NCI-H2196 (cell line): Measurements from ENCODE around the gene TRIM44.

Experiments
- DNase-seq: peaks from one replicate; lab custom pipeline; 2025; ENCODE audit not compliant: unreplicated experiment; lab: John Stamatoyannopoulos, UW

Gene TRIM44

GRCh38 chr11:35786188-35786587 is 123.6 kb downstream of the TRIM44 start:
- no peak for DNase-seq

GRCh38 chr11:35787013-35787504 is 124.5 kb downstream of the TRIM44 start:
- DNase-seq, result no peak

DNA sequence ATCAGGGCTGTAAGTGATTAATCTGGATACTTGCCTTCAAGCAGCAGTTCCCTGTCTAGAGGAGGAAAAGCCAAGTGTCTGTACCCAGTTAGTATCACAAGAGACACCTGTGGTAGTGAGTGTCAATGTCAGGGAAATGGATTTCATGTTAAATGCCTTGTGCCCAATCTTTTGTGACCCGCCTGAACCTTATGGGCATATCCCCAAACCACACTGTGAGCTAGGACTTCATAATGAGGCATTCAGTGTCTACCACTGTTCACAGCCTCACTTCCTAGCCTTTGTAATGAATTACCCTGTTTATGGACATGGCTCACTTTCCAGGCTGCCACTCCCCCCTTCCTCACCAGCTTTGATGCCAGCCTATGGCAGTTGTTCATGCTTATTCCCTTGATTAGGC is 125.1 kb downstream of the TRIM44 start:
- no peak for DNase-seq

GRCh38 chr11:35791088-35791958 is 128.7 kb downstream of the TRIM44 start:
- DNase-seq, result peak; percentile 51

GRCh38 chr11:35792148-35792845 is 129.7 kb downstream of the TRIM44 start:
- peak; percentile 56 for DNase-seq

- DNase-seq, result no peak
These were observed 130.2 kb downstream of the TRIM44 start for GRCh38 chr11:35792846-35793192.

GRCh38 chr11:35794333-35794732 is 131.8 kb downstream of the TRIM44 start:
- no peak for DNase-seq

DNA sequence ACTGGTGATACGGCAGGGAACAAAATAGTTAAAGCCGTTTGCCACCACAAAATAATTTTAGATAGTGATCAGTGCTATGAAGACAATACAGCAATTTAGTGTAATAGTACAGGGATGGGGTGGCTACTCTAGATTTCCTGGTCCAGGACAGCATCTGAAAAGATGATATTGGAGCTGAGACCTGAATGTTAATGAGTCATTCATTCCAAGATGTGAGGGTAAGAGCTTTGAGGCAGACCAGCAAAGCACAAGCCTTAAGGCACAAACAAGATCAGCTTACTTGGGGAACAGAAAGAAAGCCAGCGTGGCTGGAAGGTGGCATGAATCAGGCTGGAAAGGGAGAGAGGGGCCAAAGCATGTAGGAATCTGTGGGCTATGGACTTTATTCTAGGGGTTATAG is 132.3 kb downstream of the TRIM44 start:
- no peak for DNase-seq

DNA sequence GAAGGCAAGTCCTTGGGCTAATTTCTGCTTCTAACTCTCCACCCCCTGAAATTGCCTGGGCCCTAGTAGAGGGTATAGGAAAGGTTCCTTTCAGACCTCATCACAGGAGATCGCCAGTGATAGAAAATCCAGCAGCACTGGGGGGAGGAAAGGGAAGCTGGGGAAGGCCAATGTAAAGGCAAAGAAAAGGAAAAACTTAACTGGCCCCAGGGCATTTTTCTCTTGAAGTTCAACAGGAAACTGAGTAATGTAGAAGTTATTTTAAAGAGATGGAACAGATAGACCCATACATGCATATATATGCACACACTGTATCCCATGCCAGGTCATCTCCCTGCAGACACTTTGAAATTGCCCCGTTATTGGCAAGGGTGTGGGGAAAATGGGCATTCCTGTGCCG is 134.0 kb downstream of the TRIM44 start:
- no peak for DNase-seq

DNA sequence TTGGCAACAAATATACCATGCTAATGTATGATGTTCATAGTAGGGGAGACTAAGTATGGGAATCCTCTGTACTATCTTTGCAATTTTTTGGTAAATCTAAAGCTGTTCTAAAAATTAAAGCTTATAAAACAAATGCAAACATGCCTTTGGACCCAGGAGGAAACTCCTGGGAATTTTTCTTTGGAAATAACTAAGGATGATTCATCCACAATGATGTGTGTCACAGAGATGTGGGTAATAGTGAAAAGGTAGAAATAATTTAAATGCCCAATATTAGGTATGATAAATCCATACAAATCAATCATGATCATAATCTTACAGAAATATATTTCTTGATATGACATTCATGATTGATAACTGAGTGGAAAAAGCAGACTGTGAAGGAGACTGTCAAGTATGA is 135.8 kb downstream of the TRIM44 start:
- no peak for DNase-seq

DNA sequence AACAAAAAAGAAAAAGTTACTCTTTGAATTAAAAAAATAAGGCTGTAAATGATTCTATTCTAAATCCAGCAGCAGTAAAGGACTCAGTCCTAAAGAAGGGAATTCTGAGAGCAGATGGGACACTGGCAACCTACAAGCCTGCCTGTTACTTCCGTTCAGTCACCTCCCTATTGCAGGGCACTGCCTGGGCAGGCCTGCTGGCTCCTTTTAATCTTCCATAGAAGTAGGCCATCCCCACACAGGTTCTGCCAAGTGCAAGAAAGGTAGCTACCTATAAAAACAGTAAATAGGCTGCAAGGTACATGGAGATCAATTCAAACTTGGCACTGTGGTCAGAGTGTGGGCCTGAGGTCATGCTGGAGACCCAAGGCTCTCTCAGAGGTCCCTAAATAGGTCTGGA is 136.4 kb downstream of the TRIM44 start:
- DNase-seq, result no peak

DNA sequence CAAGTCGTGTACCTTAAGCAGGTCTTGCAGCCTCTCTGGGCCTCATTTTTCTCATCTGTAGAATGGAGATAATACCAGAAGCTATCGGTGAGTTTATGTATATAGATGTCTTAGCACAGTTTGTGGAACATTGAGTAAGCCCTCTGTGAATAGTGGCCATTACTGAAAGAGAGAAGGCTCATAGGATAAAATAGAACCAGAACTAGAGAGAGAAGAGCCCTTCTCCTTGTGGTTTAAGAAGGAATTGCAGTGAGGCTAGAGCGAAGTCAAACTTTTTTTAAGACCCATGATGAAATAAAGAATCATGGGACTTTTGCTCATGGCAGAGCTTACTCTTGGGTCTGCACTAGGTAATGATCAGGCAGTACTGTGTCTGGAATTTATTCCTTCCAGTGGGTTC is 137.1 kb downstream of the TRIM44 start:
- no peak for DNase-seq

DNA sequence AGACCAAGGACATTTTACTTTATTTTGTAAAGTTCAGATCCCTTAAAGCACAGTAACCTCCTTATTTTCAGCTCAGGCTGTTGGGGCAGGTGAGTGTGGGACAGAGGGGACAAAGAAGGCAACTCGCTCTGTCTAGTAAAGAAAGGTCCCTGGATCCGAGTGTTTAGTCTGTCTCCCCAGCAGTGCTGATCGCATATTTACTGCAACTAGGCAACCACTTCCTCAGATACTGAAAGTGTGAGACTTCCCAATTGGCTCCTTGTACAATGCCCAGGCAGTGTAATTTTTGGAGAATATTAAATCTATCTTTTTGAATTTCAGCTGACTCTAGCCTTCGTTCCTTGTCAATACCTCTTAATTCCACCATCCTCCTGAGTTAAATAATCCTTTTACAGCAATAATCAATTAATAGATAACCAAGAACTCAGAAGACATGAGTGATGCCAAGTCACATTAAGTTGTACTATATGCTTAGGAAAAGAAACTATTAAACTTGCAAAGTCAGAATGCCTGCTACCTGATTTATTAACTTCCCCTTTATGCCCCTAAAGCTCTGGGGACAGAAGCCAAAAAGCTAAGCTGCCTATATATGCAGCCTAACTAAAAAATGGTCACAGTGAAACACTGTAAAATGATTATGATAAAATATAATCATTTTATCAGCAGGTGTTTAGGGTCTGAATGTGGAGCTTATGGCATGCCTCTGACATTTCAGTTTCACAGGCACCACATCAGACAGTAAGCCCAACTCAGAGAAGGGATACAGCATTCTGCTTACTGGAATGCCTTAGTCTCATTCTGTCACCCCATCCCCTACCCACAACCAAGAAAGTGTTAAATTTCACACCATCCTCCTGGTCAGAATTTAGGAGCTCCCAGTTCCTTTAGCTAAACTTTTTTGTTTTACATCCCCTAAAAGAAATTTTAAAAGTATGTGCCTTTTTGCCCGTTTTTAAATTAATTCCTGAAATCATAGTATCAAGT is 138.7 kb downstream of the TRIM44 start:
- no peak for DNase-seq

GRCh38 chr11:35802221-35802620 is 139.6 kb downstream of the TRIM44 start:
- no peak for DNase-seq

GRCh38 chr11:35802672-35803071 is 140.1 kb downstream of the TRIM44 start:
- DNase-seq, result no peak

GRCh38 chr11:35803115-35803514 is 140.5 kb downstream of the TRIM44 start:
- DNase-seq, result no peak

- no peak for DNase-seq
These were observed 142.0 kb downstream of the TRIM44 start for GRCh38 chr11:35804451-35805040.

DNA sequence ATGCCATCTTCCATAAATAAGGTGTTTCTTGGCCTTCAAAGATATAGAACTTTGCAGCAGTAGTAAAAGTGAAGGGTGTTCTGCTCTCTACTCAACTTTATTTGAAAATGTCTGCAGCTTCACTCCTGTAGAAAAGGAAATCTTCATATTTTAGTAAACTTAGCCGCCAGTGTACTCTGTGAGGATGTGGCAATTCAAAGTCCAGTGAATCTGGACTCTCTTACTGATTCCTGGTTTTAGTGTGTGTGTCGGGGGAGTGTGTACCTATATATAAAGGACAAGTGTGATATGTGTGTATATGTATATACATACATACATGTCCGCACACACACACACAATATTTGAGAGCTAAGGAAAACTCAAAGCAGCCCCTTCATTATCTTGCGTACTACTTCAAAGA is 147.0 kb downstream of the TRIM44 start:
- no peak for DNase-seq

DNA sequence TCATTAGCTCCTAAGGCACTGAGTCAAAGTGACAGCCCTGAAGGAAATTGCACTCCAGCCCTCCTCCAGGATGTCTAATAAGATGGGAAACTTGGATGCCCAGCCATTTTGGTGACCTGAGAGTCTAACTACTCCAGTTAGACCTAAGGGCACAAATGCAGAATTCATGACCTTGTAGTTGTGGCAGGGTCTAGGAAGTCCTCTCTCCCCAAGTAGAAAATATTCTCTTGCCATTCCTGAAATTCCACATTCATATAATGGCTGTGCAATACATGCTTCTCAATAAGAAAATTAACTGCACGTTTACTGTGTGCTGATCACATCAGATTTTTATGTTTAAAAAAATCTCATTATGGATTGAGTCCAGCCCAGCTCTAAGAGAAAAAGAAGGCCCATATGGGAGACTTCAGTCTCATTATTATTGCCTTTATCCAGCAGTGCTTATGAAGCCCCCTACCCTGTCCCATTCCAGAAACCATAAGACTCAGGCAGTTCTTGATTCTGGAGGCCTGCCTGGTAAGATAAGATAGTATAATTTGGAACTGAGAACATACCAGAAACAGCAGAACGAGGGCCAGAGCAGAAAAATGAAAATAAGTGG is 147.6 kb downstream of the TRIM44 start:
- no peak for DNase-seq

DNA sequence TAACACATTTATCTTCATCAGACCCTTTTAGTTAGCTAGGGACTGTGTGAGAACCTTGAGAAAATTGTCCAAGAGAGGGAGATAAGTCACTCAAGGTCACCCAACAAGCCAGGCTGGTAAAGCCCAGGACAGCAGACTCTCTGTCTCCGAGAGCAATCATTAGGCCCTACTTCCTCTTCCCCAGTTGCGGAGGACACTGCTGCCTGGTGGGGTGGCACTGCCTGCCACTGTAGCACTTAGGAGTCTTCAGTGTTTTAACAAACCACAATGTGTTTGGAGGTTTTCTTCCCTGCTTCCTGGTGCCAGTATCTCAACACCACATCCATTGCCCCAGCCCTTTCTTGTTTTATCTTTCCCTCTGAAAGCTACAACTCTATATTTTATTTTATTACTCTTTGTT is 149.2 kb downstream of the TRIM44 start:
- DNase-seq, result peak; percentile 12
